Astrocyte of the hippocampus (primary cell): Measurements from ENCODE around the gene RPUSD4.

Experiments used
- DNase-seq: peaks from one replicate; pipeline ENCODE4 v3.0.0; 2011; ENCODE audit warnings: low read depth, low spot score

Gene RPUSD4

DNA sequence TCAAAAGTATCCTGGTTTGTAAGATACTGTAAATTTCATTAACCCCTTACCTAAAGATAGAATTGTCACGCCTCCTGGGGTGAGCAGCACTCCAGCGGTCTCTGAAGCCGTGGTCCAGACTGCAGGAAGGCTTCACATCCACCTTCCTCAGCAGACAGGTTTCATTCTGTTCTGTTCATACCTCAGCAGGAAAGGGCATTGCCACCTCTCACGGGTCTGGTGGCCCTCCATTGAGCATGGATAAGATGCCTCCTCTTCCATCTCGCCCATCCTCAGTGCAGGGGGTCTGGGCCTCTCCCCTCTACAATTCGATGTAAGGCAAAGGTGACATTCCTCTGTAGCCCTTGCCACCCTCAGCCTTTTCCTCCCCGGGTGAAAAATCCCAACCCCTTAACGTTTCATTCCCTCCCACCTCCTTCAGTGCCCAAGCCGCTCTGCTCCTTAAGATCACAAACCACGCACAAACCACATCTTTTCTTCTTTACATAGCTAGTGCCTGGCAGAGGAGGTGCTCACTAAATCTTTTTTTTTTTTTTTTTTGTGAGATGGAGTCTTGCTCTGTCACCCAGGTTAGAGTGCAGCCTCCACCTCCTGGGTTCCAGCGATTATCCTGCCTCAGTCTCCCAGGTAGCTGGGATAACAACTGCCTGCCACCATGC lies 28.5 kb downstream of the RPUSD4 start:
- no peak for DNase-seq

DNA sequence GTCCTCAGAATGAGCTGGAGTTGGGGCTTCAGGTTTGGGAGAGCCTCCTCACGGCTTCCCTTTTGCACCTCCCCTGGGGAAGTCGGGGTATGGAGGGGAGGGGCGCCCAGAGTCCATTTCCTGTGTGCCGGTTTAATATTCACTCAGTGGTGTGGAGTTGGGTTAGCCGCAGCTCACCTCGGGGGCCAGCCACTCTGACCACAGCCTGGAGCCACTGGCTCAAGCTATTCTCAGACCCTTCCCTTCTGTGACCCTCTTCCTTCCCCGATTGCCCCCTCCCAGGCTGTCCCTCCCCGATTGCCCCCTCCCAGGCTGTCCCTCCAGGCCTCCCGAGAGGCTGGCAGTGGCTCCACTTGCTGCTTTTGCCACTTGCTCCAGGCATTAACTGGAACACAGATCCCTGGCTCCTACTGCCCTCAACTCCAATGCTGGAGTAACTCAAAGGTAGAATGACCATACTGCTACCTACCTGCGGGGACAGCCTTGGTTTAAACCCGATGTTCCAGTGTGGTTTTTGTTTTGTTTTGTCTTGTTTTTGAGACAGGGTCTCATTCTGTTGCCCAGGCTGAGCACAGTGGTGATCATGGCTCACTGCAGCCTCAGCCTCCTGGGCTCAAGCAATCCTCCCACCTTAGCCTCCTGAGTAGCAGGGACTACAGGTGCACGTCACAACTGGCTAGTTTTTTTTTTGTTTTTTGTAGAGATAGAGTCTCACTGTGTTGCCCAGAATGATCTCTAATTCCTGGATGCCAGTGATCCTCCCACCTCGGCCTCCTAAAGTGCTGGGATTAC lies 29.3 kb downstream of the RPUSD4 start:
- DNase-seq, result no peak

DNA sequence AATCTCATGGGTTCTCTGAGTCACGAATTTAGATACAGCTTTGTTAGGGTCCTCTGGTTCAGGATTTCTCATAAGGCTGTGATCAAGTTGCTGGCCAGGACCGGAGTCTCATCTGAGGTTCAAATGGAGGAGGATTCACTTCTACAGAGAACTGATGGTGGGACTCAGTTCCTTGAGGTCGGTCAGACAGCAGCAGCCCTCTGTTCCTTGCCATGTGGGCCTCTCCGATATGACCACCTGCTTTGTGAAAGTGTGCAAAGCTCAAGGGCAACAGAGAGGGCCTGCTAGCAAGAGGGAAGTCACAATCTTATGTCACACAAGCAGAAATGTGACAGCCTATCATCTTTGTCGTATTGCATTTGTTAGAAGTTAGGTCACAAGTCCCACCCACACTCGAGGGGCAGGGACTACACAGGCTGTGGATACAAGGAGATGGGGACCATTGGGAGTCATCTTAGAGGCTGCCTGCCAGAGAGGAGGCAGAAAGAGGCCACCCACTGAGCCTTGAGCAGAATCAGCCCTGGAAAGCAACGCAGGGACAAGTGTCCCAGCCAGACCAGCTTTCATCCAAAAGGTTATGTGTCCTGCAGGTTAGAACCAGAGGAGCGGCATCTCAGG lies 34.5 kb downstream of the RPUSD4 start:
- no peak for DNase-seq

DNA sequence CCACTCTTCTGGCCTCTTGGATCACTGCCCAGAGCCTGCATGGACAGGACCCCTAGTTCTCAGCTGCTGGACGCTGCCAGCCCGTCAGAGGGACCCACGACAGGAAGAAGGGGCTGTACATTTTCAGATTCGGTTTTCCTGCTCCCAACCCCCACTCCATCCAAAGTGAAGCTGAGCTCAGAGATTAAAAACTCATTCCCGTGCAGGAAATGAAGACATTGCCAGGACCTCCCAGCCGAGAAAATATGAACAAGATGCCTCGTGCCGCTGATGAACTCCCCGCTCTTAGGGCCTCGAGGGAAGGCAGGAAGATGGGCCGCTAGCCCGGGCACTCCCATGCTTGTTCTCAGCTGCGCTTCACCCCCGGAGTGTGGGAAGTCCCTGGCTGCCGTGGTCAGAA lies 36.1 kb downstream of the RPUSD4 start:
- no peak for DNase-seq

DNA sequence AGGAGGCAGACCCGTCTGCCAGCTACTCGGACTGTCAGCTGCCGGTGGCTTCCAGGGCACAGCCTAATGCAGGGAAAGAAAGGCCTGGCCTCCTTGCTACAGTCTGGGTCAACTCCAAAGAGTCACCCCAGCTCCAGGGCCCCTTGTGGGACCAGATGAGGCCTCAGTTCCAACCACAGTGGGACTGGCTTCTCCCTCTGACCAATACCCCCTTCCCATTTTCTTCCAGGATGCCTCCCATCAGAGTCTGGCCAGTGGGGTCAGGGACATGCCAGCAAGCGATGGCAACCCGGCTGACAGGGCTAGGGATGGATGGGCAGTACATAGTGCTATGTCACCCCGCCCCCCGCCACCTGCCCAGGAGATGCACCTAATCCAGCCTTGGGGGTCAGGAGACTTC lies 36.6 kb downstream of the RPUSD4 start:
- DNase-seq, result no peak

DNA sequence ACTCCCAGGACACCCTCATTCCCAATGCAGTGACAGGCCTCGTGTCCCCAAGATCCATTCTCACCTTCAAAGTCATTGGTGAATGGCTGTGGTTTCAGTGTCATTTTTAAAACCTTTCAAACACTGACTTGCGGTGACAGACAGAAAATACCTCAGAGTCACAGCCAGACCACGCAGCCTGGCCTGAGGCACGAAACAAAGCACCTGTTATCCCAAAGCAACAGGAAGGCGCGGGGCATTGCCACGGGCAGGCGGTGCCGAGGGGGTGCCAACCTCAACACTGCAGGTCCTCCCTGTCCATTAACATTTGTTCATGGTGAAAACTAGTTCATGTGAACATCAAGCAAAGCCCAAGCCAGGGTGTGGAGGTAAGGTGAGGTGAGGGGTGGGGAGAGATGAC lies 38.2 kb downstream of the RPUSD4 start:
- DNase-seq, result no peak

DNA sequence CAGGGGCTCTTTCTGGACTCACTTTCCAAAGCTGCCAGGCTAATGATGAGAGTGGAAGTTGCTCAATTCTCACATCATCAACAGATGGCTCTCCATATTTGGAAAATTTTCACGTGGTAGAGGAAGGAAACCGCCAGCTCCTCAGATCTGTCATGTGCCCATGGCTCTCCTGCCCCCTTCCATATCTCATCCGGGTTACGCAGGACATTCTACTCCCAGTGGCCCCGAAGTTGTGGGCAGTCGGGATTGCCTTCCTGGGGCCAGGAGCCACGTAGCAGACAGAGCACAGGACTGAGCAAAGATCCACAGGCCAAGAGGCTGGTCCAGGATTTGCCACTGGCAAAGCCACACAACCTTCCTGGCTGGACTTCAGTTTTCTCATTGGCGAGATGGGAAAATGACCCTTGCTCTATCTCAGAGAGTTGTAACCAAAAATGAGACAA lies 38.8 kb downstream of the RPUSD4 start:
- no peak for DNase-seq

DNA sequence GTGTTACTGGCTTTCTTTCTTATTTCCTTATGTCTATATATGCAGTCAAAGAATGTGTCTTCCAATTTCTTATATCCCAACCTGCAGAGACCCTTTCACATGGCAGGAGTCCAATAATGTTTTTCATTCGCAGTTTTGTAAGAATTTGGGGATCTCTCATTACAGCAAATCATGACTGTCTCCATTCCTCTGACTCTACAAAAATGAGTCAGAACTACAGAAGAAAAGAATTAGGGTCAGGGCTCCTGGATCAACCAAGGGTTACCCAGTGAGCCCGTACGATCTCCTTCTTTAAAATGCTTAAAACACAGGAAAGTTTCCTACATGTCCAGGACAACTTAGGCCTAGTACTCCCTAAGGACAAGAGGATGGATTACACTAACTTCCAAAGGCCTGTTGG lies 42.2 kb downstream of the RPUSD4 start:
- no peak for DNase-seq

DNA sequence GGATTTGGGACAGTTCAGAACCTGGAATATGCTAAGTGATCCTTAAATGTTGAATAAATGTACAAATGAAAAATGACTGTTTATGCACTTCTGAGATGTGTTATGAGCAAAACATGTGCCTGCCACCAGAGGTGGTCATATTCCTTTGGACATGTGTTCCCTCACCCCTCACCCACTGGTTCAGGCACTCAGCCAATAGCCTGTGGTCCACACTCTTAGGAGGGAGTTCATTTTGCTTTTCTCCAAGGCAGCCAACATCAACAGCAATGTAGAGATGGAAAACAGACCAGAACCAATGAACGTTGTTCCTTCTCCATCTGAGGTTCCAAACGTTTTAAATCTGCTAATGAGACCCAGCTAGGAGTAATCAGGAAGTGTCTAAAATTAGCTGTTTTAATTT lies 44.0 kb downstream of the RPUSD4 start:
- peak; percentile 79 for DNase-seq

DNA sequence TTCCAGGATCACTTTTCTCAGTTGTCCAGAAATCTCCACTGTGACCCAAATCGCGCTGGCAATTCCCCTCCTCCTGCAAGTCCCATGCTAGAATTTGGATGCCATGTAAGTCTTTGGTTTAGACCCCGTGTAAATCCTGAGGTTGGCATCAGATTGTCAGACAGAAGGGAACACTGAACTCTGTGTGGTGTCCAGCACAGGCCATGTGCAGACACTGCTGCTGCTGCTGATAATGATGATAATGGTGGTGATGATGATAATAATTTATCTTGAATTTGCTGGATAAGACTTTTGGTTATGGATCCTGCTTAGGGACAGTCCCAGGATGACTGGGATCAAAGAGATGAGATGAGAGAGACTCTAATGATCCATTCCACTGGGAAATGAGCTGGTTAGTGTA lies 45.0 kb downstream of the RPUSD4 start:
- no peak for DNase-seq

DNA sequence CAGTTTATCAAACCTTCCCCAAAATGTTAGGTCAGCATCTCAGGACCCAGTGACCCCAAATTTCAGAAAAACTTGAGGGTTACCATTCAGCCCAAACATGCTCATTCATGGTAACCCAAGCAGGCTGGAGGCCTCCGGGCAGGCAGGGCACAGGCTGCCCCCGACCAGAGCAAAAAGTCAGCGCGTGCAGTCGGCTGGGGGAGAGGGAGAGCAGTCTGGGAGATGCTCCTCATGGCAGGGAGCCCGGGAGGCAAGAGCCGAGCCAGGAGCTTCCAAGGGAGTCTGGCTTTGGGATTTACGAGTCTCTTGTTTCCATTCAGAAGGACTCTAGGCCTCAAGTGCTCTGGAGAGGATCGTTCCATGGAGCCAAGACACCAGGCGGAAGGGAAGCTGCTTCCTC lies 45.7 kb downstream of the RPUSD4 start:
- DNase-seq, result no peak

DNA sequence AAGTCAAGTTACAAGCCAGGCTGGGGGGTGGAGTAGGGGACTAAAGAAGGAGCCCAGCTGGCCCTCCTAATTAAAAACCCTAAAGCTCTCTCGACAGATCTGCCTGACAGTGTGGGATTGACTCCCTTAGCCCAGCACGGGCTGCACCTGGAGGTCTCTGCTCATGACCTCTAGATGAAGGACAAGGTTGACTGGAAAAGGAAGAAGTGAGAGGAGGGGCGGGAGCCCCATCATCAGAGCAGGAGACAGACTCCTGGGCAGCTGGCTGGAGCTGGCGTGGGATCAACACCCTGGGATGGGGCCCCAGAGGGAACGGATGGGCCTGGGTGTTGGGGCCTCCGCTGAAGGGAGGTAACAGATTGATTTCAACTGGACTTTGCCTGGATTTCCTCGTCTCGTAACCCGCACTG lies 46.1 kb downstream of the RPUSD4 start:
- no peak for DNase-seq

DNA sequence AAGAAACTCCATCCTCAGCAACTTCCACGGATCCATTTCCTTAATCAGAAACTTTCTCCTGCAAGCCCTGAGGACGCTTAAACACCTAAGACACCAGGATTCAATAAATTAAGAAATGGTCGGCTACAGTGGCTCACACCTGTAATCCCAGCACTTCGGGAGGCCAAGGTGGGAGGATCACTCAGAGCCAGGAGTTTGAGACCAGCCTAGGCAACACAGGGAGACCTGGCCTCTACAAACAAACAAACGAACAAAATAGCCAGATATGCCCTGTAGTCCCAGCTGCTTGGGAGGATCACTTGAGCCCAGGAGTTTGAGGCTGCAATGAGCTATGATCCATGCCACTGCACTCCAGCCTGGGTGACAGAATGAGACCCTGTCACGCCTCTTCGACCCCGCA lies 46.7 kb downstream of the RPUSD4 start:
- DNase-seq, result no peak

DNA sequence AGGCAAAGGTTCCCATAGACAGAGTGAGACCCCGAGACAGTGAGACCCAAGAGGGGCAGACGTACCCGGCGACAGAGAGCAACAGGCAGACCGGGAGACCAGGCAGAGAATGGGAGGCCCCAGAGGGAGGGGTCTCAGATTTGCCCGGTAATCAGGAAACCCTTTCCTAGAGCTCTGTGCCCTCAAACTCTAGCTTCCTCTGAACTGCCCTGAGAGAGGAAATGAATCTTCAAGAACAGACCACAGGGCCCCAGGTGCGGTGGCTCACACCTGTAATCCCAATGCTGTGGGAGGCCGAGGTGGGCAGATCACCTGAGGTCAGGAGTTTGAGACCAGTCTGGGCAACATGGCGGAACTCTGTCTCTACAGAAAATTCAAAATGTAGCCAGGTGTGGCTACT lies 47.7 kb downstream of the RPUSD4 start:
- no peak for DNase-seq

DNA sequence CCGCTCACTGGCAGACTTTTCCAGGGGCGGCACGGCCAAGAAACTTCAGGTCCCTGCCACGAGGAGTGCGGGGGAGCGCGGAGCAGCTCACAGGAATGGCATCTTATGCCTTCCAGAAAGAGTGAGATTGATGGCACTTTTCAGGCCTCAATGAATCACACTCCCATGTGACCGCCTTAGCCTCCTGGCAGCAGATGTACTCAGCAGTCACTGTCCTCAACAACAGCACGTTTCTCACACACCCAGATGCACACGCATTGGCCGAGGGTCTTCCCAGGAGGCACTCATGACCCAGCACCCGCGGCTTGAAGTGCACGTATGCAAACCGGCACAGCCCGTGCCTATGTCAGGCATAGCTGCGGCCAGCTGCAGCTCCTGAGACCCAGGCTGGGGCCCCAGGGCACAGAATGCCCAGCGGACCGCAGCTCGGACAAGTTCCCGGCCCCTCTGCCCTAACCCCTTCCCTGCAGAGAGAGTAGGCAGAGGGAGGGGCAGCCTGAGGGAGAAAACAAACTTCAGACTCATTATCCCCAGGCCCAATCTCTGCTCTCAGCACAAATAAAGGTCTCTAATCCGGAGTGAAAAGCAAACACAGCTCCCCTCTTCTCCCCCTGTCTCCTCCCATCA lies 48.3 kb downstream of the RPUSD4 start:
- DNase-seq, result peak; percentile 91

DNA sequence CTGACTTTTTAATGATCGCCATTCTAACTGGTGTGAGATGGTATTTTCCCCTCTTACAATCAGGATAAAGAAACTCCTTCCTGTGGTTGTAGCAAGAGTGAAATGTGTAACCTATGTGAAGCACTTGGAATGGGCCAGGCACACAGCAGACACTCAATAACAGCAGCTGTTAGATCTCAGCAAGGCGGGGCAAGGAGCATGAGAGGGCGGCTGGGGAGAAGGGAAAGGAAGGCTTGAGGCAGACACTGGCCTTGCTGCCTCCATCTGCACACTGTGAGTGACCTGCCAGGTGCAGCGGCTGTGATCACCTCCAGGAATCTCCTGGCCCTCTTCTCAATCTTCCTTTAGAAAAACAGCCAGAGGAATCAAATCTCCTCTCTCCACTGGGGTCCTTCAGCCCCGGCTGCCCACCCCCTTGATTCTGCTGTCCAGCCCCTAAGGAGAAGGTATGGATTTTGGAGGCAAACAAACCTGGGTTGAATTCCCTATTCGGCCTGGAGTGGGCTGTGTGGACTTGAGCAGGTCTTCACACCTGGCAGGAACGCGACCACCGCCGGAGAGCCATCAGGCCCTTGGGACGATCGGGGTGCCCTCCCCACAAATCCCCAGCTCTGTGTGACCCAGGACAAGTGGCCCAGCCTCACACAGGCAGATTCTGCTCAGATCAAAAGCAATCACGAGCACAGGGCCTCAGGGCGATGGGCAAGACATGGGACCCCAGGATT lies 49.0 kb downstream of the RPUSD4 start:
- DNase-seq, result no peak

DNA sequence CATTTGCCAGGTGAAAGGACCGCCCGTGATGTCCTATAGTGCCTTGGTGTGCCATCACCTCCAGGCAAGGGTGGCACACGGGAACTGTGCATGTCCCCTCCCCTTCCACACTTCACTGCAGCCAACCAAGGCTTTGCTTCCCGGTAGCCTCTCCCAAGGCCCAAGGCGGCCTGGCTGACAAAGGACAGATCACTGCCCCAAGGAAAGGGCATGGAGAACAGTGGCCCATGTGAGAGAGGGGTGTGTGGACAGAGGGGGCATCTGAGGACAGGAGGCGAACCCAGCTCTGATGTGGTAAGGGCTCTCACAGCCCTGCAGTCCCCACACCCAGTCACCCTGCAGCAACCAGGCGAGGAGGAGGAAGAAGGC lies 50.4 kb downstream of the RPUSD4 start:
- DNase-seq, result no peak

DNA sequence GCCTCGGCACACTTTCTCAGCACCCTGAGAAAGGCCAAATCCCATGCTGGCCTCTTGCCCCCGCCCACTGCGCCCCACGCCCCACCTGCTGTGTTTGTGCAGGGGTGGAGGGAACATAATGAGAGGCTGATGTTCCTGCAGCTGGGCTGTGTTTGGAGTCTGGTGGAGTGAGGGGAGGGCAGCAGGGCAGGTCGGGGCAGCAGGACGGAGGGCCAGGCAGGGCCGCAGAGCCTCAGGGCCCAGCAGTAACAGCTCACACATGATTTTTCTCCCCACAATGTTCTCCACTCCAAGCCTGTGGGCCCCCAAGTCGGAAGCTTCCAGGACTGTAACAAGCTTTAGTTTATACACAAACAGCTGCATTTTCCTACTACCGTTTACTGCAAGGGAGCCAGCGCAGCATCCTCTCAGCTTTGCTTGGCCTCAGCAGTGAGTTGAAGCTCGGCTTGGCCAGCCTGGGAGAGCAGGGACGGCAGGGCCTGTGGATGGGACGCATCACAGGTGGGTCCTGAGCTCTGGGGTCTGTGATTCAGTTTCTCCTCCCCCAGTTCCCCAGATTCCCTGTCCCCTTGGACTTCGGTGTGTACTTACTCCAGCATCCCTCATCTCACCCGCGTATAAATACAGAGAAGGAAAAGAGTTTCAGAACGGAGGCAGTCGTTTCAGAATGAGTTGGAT lies 51.0 kb downstream of the RPUSD4 start:
- DNase-seq, result no peak

DNA sequence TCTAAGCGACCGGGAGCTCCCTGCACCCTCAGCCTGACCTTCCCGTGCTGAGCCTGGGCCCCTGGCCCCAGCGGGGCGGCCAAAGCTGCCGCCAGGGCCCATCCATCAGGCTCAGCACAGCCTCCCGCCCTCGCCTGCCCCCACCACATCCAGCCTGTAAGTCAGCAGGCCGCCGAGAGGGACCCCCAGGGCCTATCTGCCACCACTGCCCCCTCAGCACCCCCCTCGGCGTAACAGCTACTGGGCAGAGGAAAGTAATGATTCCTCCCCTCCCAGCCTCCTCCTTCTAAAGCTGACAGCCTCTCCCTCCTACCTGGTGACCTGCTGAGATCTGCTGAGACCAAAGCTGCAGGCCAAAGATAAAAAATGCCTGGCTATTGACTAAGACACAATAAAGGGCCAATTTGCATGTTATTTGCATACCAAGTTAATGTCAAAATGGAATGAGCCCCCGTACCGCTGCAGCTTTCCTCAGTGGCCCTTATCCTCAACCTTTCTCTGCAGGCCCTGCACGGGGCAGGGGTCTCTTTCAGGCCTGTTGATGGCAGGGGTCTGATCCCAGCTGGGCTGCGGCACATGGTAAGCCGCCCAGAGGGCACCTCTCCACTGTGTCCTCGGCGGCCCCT lies 51.6 kb downstream of the RPUSD4 start:
- DNase-seq, result no peak

DNA sequence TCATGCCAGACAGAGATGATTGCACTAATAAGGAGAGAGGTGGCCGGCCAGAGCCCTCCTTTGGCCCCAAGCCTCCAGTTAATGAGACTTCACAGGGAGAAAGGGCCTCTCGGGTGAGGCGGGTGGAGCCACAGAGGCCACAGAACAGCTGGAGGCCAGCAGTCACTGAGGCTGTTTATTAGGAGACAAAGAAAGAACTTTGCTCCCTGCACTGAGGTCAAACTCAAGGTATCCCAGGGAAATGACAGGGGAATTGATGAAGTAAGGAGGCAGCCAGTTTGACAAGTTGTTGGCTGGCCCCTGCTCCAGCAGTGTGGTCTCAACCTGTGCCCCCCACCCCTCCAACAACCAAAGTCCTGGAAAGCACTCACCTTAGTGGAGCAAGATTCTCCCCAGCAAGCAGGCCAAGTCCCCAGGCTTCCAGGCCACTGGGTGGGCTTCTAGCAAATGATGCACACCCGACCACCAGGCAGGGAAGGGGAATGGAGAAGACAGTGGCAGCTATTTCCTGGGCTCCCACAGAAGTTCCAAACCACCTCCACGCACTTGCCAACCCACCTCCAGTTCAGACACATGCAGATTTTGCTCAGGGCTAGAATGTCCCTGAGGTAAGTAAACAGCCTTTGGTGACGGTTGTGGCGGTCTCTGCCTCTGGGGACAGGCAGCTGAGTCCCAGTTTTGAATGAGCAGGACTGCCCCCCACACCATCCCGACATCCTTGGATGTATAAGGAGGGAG lies 53.2 kb downstream of the RPUSD4 start:
- no peak for DNase-seq
